Ecto neural progenitor cell (in vitro differentiated cells): Measurements from ENCODE around the gene SEC22A.

Experiments
- DNase-seq: peaks from one replicate; pipeline ENCODE4 v3.0.0-alpha.2; 2018; ENCODE audit warnings: low spot score

SEC22A gene

DNA sequence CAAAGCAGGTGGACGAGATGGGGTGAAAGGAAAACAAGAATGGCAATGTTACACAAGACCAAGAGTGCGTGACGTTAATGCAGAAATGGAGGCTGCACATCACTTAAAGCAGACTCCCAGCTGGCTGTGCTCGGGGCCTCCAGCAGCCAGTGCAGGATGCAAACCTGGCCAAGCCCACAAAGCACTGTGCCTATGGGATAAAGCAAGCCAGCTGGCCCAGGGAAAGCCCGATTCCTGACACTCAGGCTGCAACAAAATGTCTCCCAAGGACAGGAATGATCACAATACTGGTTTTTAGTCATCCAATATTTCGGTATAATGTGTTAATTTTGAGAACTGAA, 86.2 kb downstream of the SEC22A start:
- DNase-seq: no peak

GRCh38 chr3:123289391-123290106, 87.8 kb downstream of the SEC22A start:
- peak; percentile 27 for DNase-seq

DNA sequence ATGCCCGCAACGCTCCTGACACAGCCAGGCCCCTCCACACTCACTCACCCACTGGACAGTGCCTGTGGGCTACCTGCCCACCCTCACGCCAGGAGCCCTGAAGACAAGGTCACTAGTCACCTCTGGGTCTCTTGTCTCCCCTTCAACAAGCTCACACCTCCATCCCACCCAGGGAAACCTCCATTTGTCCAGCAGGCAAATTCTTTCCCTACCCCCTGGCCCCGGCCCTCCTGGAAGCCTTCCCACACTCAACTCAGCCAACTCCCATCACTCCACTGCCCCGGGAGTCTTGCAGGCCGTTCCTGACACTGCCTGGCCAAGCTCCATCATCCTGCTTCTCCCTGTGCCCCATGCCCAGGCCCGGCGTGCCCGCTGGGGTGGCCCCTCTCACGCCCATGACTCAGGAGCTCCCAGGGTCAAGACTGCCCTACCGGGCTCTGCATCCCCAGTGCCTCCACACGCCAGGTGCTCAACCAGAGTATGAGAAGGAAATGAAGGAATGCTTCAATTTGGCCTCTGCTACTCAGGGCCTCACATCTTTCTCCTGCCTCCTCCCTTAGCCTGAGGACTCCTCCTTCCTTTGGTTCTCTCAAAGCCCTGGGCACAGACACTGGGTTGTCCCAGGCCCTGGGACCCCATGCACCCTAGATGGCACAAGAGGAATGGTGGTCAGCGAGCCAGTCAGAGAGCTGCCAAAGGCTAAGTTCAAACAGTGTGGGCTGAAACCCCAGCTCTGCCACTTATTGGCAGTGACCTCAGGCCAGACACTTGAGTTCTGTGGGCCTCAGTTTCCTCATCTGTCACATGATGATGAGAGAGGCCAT, 88.6 kb downstream of the SEC22A start:
- peak; percentile 35 for DNase-seq

DNA sequence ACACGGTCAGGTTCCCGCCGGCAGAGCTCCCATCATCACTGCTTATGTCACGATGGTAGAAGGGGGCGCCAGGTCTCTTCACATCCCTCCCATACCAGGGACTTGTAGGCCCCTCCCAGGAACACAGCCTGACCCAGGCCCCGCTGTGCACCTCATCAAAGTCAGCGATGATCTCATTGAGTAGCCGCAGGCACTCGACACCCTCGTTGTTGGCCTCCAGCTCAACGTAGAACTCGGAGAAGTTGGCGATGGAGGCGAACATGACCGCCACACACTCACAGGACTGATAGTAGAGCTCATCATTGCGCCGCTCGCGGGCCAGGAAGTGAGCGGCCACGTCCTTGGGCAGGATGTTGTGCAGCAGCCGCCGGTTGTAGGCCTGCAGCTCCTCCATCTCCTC, 89.2 kb downstream of the SEC22A start:
- peak; percentile 36 for DNase-seq

- no peak for DNase-seq
These were observed 89.7 kb downstream of the SEC22A start for GRCh38 chr3:123291404-123291803.

DNA sequence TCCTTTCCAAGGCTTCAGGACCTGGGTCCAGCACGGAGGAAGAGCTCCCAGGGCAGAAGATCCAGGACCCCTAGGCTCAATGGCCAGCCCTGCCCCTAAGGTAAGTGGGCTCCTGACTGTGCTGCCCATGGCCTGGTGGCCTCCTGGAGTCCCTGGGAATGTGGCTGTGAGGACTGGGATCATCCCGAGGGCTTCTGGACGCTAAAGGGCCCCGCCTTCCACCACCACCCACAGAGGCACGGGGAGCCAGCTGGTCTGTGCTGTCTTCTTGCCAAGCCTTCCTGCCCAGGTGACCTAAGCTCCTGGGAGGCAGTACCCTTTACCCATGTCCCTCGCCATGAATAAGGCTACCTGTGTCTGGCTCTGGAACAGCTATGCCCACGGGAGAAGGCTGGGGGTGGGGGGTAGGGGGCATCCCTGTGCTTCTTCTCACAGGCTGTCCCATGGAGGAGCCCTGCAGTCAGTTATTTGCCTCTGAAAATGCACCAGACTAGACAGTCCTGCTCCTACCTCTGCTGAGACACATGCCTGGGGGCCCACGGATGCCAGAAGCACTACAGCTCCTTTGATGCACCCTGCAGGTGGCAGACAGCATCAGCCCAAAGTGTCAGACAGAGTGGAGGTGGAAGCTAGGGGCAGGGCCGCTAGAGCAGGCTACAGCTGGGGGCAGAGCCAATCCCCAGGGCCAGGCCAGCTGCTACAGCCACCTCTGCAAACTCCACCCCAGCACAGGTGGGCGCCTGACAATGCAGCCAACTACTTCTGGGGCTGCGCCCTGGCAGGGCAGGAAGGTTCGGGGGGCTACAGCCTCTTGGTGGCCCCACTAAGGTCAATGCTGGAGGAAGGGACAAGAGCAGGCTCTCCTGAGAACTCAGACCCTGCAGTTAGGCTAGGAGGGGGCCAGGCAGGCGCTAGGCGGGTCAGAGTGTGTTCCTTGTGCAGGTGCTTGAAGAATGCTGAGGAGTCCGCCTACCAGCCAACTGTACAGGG, 90.9 kb downstream of the SEC22A start:
- DNase-seq: no peak

DNA sequence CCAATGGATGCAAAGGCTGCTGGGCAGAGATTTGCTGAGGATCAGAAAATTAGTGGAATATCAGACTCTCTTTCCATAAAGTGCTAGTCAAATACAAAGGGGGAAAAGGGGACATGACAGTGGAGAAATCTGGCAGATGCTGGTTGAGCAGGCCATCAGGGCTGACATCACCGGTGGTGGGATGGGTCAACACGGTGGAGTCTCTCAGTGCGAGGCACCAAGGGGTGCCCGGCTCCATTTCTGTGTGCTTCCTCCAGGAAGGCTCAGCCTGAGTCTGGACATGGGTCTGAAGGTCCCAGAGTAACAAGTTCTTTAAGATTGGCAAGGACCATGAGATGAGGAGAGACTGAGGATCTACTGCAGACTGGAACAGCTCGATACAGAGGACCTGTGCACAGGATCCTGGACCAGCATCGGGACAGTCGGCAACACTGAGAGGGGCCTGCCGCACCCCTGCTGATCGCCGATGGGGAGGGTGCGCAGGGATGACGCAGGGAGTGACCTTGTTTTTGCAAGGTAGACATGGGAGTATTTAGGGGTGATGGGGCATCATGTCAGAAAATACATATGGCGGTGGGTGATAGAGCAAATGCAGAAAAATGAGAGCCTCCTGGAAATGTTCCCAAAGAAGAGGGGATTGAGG, 92.7 kb downstream of the SEC22A start:
- DNase-seq: no peak

DNA sequence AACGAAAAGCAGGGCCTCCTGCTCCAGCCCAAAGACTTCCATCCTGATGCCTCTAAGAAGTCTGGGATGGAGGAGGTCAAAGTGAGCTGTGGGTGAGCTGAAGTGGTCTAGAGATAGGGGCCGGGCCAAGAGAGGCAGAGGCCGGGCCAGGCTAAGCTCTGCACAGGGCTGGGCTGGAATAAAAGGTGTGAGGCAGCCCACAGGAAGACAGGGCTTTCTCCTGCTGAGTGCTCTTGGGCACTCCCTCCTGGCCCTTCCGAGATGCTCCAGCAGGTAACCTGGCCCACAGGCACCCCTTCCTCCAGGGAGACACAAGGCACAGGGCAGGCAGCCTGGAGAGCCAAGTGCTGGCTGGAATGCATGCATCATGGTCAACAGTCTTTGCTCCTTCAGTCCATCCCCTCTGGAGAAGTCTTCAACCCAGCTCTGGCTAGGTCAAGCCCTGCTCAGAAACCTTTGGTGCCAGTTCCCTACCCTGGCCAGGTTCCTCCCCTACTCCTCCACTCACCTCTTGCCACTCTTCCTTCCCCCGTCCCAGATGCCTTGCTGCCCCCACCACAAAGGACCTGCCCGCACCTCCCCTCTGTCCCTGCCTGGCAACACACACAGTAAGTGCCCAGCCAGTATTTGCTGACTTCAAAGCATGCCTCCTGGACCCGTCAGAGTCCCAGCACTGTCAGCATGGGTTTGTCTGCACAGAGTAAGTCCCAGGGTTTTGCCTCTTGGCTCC, 93.6 kb downstream of the SEC22A start:
- no peak for DNase-seq

DNA sequence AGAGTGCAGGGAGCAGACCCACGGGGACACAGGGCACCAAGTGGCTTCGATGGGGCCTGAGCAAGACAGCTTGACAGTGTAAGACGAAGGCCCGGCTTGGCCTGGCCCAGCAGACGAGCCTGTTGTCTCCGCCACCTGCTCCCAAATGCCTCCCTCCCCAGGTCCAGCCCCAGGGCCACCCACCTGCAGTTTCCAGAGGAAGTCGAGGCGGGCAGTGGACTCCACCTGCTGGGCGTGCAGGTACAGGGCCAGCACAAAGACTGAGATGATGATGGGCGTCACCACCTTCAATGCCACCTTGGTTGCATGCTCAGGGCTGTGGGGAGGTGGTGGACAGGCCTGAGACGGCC, 94.1 kb downstream of the SEC22A start:
- no peak for DNase-seq

DNA sequence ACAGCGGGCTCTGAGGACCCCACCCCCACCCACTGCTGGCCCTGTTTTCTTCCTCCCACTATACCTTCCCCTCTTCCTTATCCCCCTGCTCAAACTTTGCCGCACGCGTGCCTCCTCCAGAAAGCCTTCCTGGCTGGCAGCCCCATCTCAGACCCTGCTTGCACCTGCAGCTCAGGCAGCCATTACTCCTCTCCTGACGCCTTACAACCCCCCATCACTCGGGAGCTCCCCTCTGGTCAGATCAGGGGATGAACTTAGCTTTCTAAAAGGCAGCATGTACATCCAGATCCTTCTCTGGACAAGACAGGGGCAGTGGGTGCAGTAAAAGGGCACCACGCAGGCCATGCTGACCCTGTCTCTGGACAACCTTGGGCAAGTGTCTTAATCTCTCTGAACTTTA, 94.5 kb downstream of the SEC22A start:
- DNase-seq: no peak

GRCh38 chr3:123296836-123297626, 95.3 kb downstream of the SEC22A start:
- DNase-seq: no peak

GRCh38 chr3:123297627-123297899, 95.8 kb downstream of the SEC22A start:
- no peak for DNase-seq

- DNase-seq: no peak
These were observed 97.2 kb downstream of the SEC22A start for GRCh38 chr3:123298903-123299302.

- DNase-seq: no peak
These were observed 97.8 kb downstream of the SEC22A start for GRCh38 chr3:123299581-123299980.

DNA sequence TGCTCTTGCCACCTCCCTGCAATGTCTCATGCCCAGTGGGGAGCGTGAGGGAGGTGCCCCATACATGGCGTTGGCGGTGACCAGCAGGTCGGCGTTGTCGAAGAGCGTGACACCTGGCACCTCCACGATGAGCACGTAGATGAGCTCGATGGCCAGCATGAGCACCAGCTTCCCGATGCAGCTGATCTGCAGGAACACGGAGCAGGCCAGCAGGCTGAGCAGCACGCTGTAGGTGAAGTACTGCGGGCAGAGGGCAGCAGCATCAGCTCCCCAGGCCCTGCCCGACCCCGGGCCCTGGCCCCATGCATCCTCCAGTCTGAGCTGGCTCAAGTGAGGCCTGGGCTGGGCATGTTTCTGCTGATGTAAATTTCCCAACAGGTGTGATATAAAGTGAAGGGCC, 98.3 kb downstream of the SEC22A start:
- DNase-seq: no peak

DNA sequence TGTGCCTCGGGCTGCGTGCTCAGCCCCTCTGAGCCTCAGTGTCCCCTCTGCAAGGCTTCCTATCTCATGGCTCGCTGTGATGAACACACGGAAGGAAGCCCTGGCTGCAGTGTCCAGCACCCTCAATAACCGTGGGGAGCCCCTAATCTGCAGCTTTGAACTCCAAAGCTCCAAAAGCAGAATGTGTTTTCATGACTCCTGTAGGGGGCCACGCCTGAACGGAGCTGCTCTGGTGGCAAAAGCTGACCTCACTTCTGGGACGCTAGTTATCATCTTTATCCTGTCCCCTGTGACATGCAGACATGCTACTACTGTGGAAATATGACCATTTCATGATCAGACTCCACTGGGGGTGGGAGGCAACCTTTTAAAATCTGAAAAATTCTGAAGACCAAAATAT, 98.8 kb downstream of the SEC22A start:
- no peak for DNase-seq

DNA sequence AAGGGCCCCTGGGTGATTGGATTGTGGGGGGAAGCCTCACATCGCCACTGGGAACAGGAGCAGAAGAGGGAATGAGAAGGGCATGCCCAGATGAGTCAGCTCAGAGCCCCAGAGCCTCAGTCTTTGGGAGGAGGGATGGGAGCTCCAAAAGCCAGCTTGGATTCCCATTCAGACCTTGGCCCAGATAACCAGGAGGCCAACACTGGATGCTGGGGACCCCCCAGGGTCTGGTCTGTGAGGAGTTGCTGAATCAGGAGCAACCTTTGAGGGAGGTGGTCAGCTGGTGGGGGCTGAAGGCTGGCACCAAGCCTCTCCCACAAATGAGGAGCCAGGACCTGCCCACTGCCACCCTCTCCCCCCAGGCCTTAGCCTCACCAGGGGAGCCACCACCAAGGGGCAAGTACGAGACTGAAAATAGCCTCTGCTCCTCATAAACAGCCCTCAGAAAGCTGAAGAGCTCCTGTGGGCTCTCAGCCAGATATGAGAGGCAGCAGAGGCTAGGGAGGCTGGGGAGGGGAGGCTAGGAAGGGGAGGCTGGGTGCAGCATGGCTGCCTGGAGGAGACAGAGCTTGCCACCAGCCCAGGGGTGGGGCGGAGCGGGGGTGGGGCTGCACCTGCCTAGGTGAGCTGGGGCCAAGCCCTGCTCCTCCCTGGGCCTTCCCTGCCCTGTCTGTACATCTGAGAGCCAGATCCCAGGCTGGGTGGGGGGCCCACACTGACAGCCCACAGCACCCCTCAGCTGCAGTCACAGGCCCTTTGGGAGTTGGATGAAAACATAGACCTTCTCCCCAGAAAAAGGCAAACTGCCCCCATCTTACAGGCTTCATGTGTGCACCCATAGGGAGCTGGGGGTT, 99.8 kb downstream of the SEC22A start:
- DNase-seq: no peak

DNA sequence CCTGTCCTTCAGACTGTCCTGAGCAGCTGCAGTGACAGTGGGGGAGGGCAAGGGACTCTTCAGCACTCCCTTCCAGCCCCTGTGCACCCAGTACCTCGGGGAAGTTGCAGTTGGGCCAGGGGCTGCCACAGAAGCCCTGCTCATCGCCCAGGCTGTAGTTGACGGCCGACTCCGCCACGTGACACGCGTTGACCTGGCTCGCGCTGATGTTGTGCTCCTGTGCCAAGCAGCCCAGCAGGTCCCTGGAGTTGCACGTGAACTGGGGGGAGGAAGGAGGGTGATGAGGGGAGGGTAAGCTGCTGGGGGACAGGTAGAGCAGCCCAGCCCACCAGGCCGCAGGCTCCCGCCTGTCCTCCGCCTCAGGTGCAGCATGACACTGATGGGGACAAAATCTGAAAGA, 101.2 kb downstream of the SEC22A start:
- no peak for DNase-seq

- no peak for DNase-seq
These were observed 102.3 kb downstream of the SEC22A start for GRCh38 chr3:123303976-123304560.
